T-helper 1 cell treated with Interleukin-12 subunit alpha and Interleukin-12 subunit beta and Interleukin-4 antibody, amounts not matched to agents 30 ng/mL and 1 ng/mL, for 36 hours (primary cell): Measurements from ENCODE around the gene ACTR2. TPM values are rescaled to one million over a fixed set of nuclear protein-coding genes. Genes with fewer than 3 reads are reported as not detected.
"Not testable (repeated sequence)": the region's sequence is repeated elsewhere in the genome, so short reads cannot be mapped to it uniquely, and the experiment has no call there.

ENCODE experiments used
- intact Hi-C: fragments of 100-400 bp; cut with micrococcal nuclease; formaldehyde crosslinking; loops from one replicate; pipeline ENCODE4 v1.15.1; 2024
- total RNA-seq: library from RNA; stranded (reverse); gene quantifications from 2 replicates; pipeline ENCODE4 v1.2.3, GENCODE V29; 2022

ACTR2 gene
- total RNA-seq, 1 donor from 2014 or later = 436 TPM

DNA sequence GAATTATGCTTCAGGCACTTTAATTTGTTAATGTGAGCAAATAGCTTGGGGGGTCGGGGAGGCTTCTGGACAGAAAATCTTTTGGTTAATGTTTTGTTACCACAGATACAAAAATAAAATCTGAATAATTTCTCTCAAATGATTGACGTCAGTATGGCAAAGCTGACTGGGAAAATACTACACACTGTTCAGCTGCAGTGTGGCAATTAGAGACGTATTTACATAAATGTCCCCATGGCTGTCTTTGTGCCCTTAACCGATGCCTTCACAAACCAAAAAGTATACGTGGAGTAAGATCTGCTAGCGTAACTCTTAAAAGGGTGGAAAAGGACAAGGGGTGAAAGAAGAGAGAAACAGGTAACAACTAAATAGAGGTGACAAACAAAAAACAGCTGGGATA is 83.4 kb downstream of the ACTR2 start:
- intact Hi-C loops = no loop called here

DNA sequence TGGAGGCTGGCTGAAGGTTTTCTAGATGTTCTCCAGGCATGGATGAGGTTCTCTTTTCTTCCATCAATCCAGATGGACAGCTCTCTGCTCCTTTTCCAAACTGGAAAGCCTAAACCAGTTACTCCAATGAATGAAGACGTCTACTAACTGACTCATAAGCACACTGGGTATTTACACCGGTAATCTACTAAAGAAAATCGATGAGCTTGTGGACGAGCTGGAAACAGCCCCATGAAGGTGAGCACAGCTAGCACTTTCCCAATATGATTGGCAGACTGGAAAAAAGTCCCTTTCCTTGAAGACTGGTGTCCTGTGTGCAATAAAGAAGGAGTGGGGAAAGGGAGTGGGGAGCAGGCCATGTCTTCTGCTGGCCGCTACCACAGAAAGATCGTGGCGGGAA is 84.0 kb downstream of the ACTR2 start:
- intact Hi-C loops = no loop called here

DNA sequence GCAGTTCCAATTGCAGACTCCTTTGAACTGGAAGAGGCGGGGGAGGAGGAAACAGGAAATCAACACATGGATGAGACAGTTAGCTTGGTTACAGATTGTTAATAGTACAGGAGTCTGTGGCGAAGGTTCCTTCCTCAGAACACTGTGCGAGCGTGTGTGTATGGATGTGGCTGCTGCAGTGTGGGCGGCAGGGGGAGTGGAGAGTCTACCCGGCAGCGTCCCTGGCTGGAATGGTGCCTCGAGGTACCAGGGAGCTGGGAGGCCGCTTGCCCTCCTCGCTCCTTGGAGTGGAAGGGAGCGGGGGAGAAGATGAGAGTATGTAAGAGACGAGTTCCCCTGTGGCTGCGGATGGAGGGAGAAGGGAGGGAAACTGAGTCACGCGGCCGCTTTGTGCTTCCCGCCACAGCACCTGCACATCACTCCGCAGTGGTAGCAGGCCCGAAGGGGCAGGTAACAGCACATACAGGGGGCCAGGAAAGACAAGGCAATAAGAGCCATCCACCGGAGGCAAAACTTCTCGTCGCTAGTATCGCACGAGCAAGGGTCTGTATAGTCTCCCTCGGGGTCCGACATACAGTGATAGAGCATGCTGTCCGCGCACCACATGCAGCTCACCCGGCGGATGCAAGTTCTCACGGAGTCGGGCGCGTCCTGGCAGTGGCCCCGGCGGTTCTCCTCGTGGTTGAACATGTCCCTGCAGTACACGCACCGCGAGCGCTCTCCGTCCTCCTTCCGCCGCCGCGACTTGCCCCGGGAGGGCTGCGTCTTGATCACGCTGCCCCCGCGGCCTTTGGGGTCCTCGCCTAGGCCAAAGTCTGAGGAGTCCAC is 85.7 kb downstream of the ACTR2 start:
- intact Hi-C loops = no loop called here

DNA sequence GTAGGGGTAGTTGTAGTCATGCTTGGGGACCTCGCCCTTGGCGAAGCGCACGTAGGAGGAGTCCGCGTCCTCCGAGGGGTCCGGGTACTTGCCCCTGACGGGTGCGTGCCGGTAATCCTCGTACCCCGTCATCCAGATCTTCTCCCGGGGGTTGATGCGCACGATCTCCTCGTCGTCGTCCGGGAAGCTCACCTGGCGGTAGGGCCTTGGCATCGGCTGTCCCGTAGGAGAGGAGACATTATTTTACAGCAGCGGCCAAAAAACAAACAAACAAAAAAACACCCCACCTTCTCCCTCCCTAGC is 86.3 kb downstream of the ACTR2 start:
- intact Hi-C loops = no loop called here

DNA sequence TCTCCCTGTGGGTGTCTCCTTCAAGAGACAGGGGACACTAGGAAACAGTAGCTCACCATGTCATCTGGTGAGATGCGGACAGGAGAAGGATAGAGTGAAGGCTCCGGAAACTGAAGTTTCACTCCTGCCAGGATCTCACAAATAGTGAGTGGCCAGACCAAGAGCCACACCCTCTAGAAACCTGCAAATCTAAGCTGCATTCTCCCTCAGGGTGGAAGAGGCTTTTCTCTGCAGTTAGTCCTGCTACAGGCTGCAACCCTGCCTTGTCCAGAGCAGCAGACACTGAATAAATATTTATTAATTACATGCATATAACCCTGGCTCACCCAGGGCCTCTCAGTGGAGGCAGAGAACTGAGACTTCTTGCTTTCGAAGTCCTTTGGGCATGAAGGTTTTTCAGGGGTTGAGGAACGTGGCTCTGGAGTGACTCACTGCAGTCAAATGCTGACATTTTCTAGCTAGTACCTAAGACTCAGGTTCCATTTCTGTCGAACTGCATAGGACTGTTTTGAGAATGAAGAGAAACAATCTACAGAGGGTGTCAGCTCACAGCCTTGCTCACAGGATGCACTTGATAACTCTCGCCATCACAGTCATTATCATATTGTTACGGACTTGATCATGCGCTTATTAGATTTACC is 87.3 kb downstream of the ACTR2 start:
- intact Hi-C loops = no loop called here

DNA sequence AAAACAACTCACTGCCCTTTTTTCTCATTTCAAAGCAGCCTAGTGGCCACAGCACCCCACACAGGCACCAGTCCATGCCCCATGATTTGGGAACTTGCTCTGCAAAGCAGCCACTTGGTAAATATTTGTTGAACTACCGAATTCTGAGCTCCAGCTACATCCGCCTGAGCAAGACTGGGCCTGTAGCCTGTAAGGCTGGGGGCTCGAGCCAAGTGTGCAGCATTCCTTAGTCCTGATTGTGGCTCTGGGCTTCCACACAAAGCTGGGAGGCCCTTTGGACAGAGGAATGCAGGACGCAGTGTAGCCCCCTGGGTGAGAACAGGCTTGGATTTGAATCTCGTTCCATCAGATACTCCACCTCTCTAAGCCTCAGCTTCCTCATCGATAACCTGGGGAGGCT is 88.4 kb downstream of the ACTR2 start:
- intact Hi-C loops = no loop called here

DNA sequence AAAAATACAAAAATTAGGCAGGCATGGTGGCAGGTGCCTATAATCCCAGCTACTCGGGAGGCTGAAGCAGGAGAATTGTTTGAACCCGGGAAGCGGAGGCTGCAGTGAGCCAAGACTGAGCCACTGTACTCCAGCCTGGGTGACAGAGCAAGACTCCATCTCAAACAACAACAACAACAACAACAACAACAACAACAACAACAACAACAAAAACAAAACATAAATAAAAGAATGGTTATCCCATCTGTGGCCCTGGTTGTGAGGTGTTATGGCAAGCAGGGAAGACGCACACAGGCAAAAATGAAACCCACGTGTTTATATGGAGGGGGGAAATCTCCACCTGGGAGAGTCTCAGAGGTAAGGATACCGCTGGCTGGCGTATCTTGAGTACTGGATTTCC is 89.7 kb downstream of the ACTR2 start:
- intact Hi-C loops = not testable (repeated sequence)

DNA sequence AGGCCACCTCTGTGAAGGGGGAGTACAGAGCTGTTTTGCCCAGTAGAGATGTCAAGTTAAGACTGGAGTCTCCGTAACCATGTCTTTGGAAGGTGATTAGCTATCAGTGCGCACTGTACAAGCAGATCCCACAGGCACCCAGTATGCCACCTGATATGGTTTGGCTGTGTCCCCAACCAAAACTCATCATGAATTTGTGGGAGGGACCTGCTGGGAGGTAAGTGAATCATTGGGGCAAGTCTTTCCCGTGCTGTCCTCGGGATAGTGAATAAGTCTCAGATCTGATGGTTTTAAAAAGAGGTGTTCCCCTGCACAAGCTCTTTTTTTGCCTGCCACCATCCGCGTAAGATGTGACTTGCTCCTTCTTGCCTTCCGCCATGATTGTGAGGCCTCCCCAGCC is 90.2 kb downstream of the ACTR2 start:
- intact Hi-C loops = no loop called here

DNA sequence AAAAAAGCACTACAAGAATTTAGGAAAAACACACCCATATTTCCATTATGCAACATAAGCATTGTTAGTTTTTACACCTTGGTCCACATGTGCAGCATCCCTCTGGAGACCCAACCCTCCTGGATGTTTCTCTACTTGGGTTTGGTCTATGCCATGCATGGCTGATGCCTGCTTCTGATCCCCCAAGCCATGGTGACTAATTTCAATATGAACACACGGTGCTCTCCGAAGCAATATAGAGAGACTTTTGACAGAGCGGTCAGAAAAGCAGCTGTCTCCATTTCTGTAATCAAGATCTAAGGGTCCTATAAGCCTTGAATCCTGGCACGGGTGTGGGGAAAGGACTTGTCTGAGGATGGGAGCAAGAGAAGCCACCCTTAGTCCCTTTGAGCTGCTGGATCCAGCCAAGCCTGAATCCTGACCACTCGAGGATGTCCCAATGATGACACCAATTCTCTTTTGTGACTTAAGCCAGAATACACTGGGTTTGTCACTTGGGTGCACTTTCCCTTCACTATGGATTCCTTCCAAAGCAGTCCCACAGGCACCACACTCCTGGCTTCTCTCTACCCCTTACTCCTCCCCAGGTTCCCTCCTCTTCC is 91.5 kb downstream of the ACTR2 start:
- intact Hi-C loops = no loop called here

DNA sequence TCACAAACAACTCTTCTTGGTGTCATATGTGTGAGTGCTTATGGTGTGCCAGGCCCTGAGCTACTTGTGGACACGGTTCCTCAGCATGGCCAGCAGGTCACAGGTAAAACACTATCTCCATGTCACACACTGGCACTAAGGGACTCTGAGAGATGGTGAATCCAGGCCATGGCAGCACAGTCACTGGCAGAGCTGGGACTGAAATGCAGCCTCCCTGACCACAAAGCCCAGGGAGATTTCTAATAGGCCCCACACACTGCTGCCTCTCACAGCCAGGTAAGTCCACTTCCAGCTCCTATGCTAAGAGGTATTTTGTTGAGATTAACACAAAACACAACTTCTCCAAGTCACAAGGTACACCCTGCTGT is 92.0 kb downstream of the ACTR2 start:
- intact Hi-C loops = no loop called here

DNA sequence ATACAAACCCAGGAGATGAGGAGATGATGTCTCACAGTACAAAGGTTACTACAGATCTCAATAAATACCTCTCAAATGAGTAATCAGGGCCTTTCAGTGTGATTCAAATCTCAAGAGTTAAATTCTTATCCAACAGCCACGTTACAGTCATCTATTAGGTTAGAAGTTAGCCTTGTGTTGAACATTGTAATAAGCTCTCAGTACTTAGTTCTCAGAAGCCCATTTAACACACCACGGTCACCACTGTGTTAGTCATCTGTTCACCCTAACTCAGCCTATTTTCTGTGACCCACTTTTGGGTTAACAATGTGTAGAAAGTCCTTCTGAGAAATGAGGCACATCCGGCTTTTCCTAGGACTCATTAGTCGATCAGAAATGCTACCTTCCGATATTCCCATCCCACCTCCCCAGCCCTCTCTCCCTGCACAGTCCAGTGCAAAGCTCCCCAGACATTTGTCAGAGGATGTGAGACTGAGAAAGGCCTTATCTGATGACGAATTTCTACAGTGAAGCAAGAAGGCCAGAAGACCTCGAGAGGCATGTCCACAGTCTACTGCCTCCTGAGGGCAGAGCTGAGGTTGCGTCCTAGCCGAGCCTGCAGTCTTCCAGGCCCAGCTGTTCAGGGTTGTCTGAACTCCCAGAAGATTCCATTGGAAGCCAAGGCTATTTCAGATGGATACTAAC is 92.6 kb downstream of the ACTR2 start:
- intact Hi-C loops = no loop called here

Other genes starting within 250 kb of the ACTR2 start
- gene SLC1A4, start 238.4 kb upstream of the ACTR2 start, total RNA-seq = 35.7 and 38.1 TPM in 2 replicates
- 7.2 and 7.9 TPM in 2 replicates for gene CEP68, start 171.4 kb upstream of the ACTR2 start, total RNA-seq
- 69.0 and 70.2 TPM in 2 replicates for gene RAB1A, start 97.7 kb upstream of the ACTR2 start, total RNA-seq
- 6.0 and 6.1 TPM in 2 replicates for gene SPRED2, start 204.8 kb downstream of the ACTR2 start, total RNA-seq